ENCODE results near the gene TOMM70. TPM values are rescaled to one million over a fixed set of nuclear protein-coding genes. Genes with fewer than 3 reads are reported as not detected.

TOMM70 gene
- total and polyA plus RNA-seq, 2 of the 13 experiments (the other 11 are each of a cell fraction or from before 2014, with no cell fraction given), result 27.0 to 77.2 TPM

DNA sequence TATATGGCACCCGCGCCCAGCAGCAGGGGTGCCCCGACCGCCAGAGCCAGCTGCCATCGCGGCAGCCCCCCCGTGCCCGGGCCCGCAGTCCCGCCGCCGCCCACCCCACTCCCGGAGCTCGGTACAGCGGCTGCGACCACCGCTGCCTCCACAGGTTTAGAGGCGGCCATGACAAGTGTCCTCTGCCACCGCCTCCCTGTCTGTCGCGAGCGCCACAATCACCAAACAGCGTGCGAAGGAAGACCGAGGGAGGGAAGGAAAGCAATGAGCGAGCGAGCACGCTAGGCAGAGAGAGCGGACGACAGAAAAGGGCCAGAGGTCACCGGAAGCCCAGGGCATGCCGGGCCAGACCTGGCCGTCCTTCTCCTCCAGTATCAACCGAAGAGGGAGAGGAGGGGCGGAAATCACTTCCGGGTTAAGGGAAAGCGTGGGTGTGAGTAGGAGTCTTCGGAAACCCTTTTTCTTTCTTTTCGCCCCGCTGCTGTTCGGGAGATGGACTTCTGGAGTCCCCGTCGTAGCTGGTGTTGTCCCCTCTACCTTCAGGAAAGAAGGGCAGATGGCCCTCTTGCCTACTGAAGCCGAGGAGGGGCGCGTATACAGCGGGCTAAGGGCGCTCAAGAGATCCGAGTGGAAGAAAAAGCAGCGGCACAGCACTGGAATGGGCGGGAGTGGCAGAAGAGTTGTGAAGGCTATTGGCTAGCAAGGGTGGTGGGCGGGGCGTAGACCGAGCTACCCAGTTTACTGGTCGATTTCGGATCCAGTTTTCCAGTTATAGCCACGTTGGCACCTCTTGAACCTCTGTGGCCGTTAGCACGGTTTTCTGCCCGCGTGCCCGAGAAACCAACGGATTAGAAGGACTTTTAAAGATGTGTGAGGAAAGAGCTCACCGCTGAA, at the start of gene TOMM70, which contains the start of gene LNP1 (continued):
- TF ChIP-seq, protein P1, sequence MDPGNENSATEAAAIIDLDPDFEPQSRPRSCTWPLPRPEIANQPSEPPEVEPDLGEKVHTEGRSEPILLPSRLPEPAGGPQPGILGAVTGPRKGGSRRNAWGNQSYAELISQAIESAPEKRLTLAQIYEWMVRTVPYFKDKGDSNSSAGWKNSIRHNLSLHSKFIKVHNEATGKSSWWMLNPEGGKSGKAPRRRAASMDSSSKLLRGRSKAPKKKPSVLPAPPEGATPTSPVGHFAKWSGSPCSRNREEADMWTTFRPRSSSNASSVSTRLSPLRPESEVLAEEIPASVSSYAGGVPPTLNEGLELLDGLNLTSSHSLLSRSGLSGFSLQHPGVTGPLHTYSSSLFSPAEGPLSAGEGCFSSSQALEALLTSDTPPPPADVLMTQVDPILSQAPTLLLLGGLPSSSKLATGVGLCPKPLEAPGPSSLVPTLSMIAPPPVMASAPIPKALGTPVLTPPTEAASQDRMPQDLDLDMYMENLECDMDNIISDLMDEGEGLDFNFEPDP (CRISPR knock-in tag; conservative IDR thresholded peaks at IDR 0.05), result no peak
- TF ChIP-seq PHF8 (CRISPR knock-in tag; IDR thresholded peaks at IDR 0.05) (peak; percentile 89), CC2D1A (CRISPR knock-in tag; IDR thresholded peaks at IDR 0.05) (no peak), JUN (CRISPR knock-in tag; IDR thresholded peaks at IDR 0.05) (0 out of 2 replicates have a peak, but pooled peaks have one; percentile 9), ZBTB7A (CRISPR knock-in tag; IDR thresholded peaks at IDR 0.05) (peak; percentile 90), ZNF558 (CRISPR knock-in tag; IDR thresholded peaks at IDR 0.05; ENCODE audit: borderline replicate concordance) (peak; percentile 69; the same call in 1 of the 2 replicates), MIXL1 (CRISPR knock-in tag; IDR thresholded peaks at IDR 0.05) (peak; percentile 42), ZNF776 (CRISPR knock-in tag; IDR thresholded peaks at IDR 0.05) (peak; percentile 46; the same call in 1 of the 2 replicates), HNRNPK (IDR thresholded peaks at IDR 0.05; ENCODE audit: low read depth, low read length, poor library complexity, severe bottlenecking) (no peak), THYN1 (CRISPR knock-in tag; IDR thresholded peaks at IDR 0.05; ENCODE audit: borderline replicate concordance, low read depth) (no peak), ZNF431 (CRISPR knock-in tag; IDR thresholded peaks at IDR 0.05; ENCODE audit: borderline replicate concordance, low read depth) (0 out of 2 replicates have a peak, but pooled peaks have one; percentile 25), TCF7L2 (IDR thresholded peaks at IDR 0.05; ENCODE audit: low read depth, low read length) (no peak)
- TF ChIP-seq, protein P2, sequence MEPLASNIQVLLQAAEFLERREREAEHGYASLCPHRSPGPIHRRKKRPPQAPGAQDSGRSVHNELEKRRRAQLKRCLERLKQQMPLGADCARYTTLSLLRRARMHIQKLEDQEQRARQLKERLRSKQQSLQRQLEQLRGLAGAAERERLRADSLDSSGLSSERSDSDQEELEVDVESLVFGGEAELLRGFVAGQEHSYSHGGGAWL (CRISPR knock-in tag; IDR thresholded peaks at IDR 0.05), result no peak
- TF ChIP-seq, protein P3, sequence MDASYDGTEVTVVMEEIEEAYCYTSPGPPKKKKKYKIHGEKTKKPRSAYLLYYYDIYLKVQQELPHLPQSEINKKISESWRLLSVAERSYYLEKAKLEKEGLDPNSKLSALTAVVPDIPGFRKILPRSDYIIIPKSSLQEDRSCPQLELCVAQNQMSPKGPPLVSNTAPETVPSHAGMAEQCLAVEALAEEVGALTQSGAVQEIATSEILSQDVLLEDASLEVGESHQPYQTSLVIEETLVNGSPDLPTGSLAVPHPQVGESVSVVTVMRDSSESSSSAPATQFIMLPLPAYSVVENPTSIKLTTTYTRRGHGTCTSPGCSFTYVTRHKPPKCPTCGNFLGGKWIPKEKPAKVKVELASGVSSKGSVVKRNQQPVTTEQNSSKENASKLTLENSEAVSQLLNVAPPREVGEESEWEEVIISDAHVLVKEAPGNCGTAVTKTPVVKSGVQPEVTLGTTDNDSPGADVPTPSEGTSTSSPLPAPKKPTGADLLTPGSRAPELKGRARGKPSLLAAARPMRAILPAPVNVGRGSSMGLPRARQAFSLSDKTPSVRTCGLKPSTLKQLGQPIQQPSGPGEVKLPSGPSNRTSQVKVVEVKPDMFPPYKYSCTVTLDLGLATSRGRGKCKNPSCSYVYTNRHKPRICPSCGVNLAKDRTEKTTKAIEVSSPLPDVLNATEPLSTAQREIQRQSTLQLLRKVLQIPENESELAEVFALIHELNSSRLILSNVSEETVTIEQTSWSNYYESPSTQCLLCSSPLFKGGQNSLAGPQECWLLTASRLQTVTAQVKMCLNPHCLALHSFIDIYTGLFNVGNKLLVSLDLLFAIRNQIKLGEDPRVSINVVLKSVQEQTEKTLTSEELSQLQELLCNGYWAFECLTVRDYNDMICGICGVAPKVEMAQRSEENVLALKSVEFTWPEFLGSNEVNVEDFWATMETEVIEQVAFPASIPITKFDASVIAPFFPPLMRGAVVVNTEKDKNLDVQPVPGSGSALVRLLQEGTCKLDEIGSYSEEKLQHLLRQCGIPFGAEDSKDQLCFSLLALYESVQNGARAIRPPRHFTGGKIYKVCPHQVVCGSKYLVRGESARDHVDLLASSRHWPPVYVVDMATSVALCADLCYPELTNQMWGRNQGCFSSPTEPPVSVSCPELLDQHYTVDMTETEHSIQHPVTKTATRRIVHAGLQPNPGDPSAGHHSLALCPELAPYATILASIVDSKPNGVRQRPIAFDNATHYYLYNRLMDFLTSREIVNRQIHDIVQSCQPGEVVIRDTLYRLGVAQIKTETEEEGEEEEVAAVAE (CRISPR knock-in tag; IDR thresholded peaks at IDR 0.05; ENCODE audit: borderline replicate concordance), result peak; percentile 82
- TF ChIP-seq, protein P4, sequence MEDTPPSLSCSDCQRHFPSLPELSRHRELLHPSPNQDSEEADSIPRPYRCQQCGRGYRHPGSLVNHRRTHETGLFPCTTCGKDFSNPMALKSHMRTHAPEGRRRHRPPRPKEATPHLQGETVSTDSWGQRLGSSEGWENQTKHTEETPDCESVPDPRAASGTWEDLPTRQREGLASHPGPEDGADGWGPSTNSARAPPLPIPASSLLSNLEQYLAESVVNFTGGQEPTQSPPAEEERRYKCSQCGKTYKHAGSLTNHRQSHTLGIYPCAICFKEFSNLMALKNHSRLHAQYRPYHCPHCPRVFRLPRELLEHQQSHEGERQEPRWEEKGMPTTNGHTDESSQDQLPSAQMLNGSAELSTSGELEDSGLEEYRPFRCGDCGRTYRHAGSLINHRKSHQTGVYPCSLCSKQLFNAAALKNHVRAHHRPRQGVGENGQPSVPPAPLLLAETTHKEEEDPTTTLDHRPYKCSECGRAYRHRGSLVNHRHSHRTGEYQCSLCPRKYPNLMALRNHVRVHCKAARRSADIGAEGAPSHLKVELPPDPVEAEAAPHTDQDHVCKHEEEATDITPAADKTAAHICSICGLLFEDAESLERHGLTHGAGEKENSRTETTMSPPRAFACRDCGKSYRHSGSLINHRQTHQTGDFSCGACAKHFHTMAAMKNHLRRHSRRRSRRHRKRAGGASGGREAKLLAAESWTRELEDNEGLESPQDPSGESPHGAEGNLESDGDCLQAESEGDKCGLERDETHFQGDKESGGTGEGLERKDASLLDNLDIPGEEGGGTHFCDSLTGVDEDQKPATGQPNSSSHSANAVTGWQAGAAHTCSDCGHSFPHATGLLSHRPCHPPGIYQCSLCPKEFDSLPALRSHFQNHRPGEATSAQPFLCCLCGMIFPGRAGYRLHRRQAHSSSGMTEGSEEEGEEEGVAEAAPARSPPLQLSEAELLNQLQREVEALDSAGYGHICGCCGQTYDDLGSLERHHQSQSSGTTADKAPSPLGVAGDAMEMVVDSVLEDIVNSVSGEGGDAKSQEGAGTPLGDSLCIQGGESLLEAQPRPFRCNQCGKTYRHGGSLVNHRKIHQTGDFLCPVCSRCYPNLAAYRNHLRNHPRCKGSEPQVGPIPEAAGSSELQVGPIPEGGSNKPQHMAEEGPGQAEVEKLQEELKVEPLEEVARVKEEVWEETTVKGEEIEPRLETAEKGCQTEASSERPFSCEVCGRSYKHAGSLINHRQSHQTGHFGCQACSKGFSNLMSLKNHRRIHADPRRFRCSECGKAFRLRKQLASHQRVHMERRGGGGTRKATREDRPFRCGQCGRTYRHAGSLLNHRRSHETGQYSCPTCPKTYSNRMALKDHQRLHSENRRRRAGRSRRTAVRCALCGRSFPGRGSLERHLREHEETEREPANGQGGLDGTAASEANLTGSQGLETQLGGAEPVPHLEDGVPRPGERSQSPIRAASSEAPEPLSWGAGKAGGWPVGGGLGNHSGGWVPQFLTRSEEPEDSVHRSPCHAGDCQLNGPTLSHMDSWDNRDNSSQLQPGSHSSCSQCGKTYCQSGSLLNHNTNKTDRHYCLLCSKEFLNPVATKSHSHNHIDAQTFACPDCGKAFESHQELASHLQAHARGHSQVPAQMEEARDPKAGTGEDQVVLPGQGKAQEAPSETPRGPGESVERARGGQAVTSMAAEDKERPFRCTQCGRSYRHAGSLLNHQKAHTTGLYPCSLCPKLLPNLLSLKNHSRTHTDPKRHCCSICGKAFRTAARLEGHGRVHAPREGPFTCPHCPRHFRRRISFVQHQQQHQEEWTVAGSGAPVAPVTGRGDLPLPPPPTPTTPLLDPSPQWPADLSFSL (CRISPR knock-in tag; IDR thresholded peaks at IDR 0.05), result no peak
